ENCODE results near the gene ANKRD36C.
"Not testable (repeated sequence)": the region's sequence is repeated elsewhere in the genome, so short reads cannot be mapped to it uniquely, and the experiment has no call there.

DNA sequence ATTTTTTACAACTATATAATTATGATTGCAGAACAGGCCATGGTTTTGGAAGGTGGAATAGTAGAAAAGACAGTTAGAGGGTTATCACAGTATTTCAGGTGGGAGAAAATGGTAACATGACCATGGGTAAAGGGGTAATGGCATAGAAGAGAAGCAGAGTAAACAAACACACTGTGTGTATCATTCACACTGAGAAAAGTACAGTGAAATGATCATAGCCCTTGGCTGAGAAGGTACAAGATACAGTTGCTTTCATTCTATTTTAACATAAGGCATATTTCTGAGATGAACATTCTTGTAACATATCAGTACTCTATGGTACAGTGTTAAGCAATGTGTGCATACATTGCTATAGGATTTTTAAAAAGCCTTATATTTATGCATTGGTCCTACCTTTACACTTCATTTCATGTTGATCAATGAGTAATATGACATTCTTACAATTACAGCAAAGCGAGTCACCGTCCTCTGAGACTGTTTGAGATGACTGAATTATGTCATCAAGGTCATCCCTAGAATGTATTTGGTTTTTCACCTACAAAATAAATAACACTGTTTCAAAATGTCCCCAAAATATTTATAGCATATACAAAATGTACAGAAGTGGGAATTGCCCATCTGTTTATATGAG is 124.5 kb downstream of the ANKRD36C start:
- TF ChIP-seq CTCF (IDR thresholded peaks at IDR 0.05; ENCODE audit: low read depth, low read length, missing input control); YY1 (IDR thresholded peaks at IDR 0.05); TAF1 (conservative IDR thresholded peaks at IDR 0.05); RXRA (IDR thresholded peaks at IDR 0.05); EGR1 (IDR thresholded peaks at IDR 0.05; ENCODE audit: low read depth in 2 of 2); ATF3 (IDR thresholded peaks at IDR 0.05); MAX (IDR thresholded peaks at IDR 0.05): not testable (repeated sequence)
- TF ChIP-seq, protein P1, sequence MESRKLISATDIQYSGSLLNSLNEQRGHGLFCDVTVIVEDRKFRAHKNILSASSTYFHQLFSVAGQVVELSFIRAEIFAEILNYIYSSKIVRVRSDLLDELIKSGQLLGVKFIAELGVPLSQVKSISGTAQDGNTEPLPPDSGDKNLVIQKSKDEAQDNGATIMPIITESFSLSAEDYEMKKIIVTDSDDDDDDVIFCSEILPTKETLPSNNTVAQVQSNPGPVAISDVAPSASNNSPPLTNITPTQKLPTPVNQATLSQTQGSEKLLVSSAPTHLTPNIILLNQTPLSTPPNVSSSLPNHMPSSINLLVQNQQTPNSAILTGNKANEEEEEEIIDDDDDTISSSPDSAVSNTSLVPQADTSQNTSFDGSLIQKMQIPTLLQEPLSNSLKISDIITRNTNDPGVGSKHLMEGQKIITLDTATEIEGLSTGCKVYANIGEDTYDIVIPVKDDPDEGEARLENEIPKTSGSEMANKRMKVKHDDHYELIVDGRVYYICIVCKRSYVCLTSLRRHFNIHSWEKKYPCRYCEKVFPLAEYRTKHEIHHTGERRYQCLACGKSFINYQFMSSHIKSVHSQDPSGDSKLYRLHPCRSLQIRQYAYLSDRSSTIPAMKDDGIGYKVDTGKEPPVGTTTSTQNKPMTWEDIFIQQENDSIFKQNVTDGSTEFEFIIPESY (IDR thresholded peaks at IDR 0.05): not testable (repeated sequence)
- TF ChIP-seq, protein P2, sequence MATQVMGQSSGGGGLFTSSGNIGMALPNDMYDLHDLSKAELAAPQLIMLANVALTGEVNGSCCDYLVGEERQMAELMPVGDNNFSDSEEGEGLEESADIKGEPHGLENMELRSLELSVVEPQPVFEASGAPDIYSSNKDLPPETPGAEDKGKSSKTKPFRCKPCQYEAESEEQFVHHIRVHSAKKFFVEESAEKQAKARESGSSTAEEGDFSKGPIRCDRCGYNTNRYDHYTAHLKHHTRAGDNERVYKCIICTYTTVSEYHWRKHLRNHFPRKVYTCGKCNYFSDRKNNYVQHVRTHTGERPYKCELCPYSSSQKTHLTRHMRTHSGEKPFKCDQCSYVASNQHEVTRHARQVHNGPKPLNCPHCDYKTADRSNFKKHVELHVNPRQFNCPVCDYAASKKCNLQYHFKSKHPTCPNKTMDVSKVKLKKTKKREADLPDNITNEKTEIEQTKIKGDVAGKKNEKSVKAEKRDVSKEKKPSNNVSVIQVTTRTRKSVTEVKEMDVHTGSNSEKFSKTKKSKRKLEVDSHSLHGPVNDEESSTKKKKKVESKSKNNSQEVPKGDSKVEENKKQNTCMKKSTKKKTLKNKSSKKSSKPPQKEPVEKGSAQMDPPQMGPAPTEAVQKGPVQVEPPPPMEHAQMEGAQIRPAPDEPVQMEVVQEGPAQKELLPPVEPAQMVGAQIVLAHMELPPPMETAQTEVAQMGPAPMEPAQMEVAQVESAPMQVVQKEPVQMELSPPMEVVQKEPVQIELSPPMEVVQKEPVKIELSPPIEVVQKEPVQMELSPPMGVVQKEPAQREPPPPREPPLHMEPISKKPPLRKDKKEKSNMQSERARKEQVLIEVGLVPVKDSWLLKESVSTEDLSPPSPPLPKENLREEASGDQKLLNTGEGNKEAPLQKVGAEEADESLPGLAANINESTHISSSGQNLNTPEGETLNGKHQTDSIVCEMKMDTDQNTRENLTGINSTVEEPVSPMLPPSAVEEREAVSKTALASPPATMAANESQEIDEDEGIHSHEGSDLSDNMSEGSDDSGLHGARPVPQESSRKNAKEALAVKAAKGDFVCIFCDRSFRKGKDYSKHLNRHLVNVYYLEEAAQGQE (IDR thresholded peaks at IDR 0.05): not testable (repeated sequence)
